Activated T-helper 9 cell treated with anti-CD3 and anti-CD28 coated beads, Interleukin-2, amount 50 U/mL, for 16 hours (primary cell): ENCODE measurements around the gene ZNF787.

Experiments used
- DNase-seq: peaks from one replicate; pipeline ENCODE4 v3.0.0-alpha.2; 2020; ENCODE audit warnings: low read depth

Gene ZNF787

DNA sequence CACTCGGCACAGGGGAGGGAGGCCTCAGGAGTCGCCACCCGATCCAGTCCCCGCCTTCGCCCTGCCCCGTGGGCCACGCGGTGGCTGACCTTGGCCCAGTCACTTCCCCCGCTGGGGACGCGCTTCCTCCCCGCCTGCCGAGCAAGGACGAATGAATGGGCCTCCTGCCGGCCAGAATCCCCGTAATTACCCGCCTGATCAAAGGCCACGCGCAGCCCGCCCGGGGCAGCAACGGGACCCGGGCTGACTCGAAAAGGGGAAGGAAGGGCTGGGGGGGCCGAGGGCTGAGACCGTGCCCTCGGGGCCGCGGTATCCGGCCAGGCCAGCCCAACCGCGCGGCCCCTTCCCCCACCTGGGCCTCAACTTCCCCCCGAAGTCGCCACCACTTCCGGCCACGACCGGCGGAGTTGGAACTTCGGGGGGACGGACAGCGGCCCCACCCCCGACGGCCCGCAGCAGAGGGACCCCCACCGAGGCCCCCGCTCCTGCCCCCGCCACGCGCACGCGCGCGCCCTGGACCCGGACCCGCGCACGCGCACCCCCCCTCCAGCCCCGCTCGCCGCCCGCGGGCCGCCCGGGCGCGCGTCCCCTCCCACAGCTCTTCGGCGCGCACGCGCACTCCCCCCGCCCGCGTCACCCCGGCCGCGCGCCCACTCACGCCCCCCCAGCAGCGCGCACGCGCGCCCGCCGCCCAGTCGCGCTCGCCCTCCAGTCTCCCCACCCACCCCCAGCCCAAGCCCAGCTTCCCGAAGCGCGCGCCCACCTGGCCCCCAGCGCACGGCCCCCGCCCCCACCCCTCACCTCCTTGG is 520 bp downstream of the ZNF787 start:
- peak; percentile 75 for DNase-seq

DNA sequence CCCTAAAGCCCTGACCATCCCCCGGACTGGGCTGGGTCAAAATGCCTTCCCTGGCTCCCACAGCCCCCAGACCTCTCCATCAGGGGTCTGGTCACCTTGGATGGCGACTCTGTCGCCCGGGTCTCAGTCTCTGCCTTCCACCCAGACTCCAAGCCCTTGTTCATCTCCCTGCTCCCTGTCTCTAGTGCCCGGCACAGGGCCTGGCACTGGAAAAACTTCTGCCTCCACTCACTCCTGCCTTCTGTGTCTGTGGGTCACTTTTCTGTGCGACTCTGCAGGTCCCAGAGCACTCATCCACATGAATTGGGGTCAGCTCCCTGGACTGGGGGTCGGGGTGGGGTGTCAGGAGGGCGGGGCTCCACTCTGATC is 1.1 kb downstream of the ZNF787 start:
- DNase-seq, result no peak

DNA sequence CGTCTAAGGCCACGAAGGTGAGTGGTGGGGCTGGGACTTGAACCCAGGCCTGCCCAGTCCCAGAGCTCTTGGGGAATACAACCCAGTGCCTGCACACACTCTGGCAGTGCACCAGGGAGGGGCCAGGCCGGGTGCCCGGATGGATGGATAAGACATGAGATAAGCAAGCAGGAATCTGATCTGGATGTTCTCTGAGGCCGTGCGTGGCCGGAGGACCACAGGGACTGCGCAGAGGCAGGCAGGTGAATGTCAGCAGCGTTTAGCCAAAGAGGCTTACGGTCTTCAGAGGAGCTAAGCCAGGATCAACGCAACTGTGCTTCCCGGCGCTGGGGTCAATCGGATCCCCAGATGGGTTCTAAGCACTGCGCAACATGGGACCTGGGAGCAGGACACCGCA is 1.5 kb downstream of the ZNF787 start:
- DNase-seq, result no peak

DNA sequence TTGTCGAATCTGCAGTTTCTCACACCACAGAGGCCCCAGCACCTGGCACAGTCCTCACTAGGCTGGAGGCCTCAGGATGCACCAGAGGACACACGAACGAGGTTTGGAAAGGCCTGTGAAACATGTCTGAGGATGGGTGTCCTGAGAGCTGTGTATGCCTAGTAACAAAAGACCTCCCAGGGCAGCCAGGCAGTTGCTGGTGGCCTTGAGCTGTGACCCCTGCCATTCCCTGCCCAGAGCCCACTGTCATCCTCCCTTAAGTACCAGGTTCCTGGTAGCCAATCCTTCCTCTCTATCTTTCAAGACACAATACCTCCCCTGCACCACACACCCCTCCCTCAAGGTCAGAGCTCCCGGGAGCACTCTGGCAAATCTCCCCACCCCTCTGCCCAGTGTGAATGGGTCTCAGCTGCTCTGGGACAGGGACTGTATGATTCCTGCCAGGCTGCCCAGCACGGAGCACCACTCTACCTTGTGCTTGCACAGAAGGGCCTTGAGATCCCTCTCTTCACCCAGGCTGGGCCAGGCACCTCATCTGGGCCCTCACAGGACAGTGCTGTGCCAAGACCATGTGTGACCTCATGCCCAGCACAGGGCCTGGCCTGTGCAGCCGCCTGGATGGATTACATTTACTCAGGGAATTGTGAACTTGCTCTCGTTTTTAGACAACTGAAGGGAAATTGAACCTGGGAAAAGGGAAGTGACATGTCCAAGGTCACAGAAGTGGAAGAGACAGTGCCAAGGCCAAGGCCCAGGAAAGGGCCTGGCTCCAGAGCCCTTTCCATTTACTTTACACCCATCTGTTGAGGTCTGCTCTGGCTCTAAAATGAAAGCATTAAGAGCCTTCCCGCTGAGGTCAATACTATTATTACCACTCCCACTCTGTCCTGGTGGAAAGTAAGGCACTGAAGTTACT is 2.2 kb downstream of the ZNF787 start:
- DNase-seq, result no peak

DNA sequence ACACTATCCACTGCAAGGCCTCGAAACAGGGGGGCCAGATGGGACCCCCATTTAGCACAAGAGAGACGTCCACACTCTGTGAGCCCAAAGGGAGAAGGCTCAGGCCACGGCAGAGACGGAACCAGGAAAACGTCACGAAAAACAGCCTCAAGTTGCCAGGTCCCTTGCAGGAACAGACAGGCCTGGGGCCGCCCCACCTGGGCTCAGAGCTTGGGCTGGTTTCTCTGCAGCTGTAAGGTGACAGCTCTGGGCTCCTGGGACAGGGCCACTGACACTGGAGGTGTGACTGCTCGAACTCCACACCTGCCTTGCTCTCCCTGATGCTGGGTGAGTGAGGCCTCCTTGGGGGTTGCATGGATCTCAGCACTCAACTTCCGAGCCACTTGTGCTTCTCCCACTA is 3.2 kb downstream of the ZNF787 start:
- no peak for DNase-seq

DNA sequence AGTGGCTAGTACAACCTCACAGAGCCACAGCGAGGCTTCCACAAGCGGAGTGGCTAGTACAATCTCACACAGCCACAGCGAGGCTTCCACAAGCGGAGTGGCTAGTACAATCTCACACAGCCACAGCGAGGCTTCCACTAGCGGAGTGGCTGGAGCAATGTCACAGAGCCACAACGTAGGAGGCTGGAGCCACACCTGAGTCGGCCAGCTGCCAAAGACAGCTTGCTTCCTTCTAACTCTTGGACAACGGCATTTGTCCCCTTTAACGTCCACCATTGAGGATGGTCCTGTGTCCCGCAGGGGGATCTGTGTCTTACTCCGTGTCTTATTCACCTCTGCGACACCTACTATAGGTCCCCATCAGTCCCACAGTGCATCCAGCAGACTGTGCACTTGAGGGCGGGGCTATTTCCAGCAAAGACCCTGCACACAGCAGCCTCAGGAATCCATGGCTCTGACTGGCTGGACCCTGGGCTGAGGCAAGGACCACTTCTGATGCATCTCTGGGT is 3.7 kb downstream of the ZNF787 start:
- no peak for DNase-seq

DNA sequence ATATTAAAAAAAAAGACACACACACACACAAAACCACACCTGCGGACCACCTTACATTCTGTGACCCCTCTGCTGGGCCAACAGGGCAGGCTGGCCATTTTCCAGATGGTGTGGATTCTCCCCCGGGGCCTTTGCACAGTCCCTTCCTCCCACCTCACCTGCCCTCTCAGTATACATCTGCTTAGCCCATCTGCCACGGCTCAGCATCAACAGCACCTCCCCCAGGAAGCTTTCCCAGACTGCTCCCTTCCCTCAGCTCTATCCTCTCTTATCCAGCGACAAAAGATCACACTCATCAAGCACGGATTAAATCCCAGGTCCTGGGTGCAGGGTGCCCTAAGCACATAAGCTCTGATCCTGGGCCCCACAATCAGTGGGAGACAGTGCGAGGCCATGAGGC is 4.5 kb downstream of the ZNF787 start:
- no peak for DNase-seq

DNA sequence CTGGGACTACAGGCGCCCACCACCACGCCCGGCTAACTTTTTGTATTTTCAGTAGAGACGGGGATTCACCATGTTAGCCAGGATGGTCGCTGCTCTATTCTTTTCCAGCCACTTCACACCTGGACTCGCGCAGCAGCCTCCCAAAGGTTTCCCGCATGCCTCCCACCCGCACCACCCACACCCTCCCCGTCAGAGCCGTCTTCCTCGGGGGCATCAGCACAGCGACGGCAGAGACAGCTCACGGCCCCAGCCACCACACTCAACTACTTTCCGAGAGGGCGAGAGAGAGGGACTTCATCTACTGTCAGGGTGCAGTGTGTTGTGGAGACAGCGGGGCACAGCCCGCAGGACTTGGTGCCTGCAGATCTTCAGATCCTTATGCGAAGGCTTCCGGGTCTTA is 5.6 kb downstream of the ZNF787 start:
- DNase-seq, result no peak

DNA sequence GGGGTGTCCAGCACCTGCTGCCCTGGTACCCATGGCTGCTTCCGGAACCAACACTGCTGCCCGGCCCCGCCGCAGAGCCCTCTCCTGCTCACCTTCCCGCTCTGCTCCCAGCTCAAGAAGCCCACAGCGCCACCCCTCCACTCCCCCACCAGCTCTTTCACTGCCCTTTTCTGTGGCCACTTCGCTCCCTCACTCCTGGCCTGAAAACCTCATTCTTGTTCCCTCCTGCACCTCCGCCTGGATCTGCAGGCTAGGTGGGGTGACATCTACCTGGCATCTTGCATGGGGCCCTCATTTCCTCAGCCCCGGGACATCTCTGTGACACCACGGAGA is 6.4 kb downstream of the ZNF787 start:
- DNase-seq, result no peak

DNA sequence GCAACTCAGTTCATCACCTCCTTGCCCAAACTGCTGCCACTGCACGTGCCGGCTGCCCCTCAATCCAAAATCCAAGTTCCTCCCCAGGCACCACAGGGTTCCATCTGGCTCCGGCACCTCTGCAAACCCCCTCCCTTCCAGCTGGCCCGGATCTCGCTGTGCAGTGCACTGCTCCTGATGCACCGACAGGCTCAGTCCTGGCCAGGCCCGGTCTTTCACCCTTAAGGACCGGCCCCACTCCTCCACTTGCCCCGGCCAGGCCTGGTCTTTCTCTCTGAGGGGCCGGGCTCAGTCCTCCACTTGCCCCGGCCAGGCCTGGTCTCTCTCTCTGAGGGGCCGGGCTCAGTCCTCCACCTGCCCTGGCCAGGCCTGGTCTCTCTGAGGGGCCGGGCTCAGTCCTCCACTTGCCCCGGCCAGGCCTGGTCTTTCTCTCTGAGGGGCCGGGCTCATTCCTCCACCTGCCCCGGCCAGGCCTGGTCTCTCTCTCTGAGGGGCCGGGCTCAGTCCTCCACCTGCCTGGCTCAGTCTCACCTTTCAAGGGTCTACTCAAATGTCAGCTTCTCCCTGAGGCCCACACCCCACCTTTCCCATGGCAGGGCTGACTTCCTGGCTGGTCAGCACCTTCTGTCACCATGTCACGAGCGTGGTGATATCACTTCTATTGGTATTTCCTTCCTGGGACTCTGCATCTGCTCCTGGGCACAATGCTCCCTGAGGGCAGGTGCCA is 6.9 kb downstream of the ZNF787 start:
- no peak for DNase-seq

DNA sequence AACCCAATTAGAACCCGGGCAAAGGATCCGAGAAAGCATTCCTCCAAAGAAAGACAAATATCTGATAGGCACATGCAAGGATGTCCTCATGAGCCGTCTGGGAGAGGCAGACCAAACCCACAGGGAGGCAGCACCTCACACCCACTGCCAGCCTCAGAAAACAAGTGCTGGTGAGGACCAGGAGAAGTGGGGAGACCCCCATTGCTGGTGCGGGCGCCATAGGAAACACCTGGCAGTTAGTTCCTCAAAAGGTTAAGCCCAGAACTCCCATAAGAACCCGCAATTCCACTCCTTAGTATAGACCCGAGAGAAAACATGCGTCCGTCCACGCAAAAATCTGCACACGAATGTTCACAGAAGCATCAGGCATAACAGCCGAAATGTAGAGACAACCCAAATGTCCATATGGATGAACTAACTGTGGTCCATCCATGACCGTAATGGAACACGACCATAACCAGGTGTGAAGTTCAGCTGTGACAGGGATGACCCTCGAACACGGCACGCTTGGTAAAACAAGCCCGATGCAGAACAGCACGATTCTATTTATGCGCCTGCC is 7.9 kb downstream of the ZNF787 start:
- DNase-seq, result no peak

DNA sequence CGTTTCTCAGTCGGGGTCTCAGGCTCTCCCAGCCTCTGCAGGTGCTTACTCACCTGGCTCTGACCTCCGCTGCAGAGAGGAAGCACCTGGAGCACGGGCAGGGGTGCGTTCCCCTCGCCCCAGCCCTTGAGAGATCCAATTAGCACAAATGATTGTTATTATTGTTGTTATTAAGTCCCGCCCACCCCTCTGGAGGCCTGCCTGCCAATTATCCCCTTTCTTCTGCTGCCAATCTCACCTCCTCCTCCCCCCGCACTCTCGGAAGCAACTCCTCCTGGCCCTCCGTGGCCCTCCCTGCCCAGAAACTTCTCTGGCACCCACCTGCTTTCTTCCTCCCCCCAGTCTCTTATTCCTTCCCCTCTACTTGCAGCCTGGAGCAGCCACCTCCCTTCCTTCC is 8.8 kb downstream of the ZNF787 start:
- no peak for DNase-seq

DNA sequence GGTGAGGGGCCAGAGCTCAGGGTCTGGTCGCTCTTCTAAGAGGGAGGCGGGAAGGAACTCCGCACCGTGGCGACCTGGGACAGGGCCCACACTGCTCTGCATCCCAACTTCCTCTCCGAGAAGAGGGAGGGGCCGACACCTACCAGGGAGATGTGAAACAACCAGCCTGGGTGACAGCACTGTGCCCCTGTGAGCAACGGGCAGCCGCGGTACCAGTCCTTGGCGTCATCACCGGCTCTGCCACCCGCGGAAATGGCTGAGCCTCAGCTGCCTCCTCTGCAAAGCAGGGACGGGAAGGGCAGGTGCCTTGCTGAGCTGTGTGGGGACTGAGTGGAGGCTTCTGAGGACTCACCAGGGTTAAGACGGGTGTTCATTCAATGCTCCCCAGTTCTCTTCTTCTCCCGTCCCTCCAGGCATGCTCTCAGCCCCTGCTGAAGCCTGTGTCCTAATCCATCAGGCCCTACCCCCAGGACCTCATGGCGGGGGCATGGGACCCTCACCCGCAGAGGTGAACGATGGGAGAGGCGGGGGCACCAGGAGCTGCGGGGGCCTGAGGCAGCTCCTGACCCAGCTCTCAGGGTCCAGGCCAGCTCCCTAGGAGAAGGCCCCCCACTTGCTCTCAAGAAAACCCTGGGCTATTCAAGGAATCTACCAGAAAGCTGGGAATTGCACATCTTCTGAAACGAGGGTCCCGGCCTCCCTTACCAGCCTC is 9.3 kb downstream of the ZNF787 start:
- DNase-seq, result no peak

DNA sequence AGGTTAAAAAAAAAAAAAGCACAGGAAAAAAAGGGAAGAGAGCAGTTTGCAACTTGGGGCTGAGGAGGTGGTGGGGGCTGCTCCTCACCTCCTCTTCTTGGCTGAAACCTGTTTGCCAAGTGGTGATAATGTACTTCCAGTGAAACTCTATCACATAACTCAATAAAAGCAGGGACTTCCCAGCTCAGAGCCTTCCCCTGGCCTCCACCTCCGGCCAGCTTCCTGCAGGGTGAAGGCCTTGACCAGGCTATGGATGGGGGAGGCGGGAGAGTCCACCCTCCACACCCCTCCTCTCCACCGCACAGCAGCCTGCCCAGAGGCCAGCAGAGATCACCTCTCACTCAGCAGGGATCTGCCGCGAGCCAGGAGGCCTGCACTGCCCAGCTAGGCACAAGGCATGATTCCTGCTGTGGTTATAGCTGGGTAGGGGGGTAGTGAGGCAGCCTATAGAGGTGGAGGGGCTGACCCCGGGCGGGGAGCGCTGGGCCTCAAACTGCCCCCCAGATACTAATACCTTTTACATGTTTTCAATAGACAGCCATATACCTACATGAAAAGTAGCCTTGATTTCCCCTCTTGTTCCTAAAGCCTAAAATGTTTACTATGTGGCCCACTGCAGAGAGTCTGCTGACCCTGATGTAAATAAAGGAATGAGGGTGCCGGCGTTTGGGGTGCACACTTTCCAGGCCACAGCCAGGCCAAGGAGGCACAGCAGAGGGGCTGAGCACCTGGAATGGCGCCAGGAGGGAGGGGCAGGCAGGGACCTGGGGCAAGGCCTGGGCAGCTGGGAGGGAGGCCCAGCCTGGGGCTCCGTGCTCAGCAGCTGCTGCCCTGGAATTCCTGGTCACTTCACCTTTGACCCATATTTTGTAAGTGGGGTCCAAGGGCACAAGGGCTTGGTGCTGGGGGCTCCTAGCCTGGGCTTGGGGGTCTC is 10.3 kb downstream of the ZNF787 start:
- DNase-seq, result no peak

DNA sequence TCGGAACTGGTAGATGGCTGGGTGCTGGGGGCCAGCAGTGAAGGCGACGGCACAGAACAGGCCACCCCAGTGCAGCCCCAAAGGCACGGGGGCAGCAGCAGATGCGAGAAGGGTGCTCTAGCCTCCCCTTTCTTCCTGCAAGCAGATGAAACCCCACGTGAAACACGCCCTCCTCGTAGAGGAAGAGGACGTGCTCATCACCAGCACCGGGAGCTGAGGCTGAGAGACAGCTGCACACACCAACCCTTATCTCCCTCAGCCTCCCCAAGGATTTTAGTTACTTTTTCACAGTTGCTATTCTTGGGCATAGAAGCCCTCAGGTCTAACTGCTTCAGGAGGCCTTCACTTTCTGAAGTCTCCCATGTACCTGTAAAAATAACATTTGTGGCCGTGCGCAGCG is 11.9 kb downstream of the ZNF787 start:
- no peak for DNase-seq

DNA sequence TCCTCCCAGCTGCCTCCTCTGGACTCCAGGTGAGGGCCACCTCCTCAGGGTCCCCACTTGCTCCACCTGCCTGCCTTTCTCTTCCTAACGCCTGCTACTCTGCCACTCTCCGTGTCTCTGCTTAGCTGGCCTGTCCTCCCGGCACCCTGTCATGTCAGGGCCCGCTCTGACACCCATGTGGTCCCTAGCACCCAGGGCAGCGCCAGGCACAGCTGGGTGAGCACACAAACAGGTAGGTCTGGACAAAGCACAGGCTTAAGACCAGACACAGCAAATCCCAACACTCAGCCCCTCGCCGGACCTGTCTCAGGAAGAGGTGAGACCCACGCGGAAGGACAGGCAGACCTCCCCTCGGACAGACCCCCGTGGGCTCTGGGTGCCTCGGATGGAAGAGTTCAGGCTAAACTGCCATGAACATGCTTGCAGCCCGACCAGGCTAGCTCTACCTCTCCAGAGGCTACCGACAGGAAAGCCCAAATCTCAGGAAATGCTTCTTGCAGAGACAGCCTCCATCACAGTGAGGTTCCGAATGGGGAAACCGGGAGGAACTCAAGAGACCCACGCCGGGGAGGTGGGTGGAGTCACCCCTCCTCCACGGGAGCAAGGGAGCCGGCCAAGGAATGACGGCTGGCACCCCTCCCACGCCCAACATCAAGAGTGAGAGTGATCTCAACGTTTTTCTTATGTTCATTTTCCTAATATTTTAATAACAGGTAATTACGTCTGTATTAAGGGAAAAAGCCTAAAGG is 12.5 kb downstream of the ZNF787 start:
- no peak for DNase-seq

DNA sequence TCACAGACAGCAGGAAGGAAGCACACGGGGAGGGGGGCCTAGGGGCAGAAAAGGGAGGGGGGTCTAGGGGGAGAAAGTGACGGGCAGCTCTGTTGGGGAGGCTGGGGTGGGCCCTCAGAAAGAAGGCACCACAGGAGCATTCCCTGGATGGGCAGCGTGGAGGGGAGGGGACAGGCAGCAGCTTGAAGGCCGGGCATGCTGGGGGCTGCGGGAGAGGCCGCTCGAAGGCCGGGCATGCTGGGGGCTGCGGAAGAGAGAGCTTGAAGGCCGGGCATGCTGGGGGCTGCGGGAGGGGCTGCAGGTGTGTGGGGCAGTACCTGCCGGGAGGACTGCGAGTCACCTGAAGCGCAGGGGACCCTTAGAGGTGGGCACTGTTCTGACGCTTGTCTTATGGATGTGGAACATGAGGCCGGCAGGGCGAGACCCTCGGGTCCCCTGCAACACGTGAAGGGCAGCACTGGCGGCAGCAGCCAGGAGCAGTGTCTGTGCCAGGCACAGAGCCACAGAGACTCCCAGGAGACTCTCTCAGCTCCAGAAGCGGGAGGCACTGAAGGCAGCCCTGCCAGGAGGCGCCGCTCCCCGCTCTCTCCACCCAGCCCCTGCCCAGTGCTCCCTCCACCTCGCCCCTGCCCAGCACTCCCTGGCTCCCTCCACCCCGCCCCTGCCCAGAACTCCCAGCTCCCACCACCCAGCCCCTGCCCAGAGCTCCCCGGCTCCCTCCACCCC is 13.3 kb downstream of the ZNF787 start:
- no peak for DNase-seq

DNA sequence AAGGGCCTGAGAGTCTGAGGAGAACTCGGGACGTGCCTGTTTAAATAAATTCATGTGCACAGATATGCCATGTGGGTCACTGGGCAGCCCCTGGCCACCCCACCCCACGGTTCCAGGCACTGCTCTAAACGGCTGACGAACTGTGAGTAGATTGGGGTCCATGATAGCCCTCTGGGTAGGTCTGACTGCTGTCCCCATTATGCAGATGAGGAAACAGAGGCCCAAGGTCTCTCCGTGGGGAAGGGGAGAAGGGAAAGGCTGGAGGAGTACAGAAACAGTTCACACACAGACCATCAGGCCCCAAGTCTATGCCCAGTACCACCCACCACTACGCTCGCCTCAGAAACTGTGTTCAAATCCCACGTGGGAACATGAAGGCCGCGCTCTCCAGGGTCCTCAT is 14.1 kb downstream of the ZNF787 start:
- DNase-seq, result no peak

DNA sequence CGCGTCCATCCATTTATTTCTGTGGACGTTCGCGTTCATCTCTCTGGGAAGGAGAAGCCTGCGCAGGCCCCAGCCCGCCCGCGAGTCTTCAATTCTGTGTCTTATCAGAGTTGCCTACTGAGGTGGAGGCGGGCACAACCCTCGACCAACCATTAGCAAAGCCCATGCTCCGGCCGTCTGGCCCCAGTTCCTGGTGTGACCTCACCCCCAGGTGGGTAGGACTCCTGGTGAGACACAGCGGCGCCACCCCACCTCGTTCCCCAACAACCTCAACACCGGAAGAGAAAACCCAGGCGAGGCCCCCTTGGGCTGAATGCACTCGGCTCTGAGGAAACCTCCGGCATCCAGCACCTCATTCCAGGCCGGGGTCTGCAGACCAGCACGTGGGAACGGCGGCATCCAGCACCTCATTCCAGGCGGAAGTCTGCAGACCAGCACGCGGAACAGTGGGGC is 14.7 kb downstream of the ZNF787 start:
- no peak for DNase-seq
